Activated T-cell treated with anti-CD3 and anti-CD28 coated beads, Interleukin-2, amount 50 U/mL, for 1 hour (primary cell): ENCODE results near the gene ELP6.

Experiments
- DNase-seq: peaks from one replicate; pipeline ENCODE4 v3.0.0-alpha.2; 2020

Gene ELP6, protein sequence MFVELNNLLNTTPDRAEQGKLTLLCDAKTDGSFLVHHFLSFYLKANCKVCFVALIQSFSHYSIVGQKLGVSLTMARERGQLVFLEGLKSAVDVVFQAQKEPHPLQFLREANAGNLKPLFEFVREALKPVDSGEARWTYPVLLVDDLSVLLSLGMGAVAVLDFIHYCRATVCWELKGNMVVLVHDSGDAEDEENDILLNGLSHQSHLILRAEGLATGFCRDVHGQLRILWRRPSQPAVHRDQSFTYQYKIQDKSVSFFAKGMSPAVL

DNA sequence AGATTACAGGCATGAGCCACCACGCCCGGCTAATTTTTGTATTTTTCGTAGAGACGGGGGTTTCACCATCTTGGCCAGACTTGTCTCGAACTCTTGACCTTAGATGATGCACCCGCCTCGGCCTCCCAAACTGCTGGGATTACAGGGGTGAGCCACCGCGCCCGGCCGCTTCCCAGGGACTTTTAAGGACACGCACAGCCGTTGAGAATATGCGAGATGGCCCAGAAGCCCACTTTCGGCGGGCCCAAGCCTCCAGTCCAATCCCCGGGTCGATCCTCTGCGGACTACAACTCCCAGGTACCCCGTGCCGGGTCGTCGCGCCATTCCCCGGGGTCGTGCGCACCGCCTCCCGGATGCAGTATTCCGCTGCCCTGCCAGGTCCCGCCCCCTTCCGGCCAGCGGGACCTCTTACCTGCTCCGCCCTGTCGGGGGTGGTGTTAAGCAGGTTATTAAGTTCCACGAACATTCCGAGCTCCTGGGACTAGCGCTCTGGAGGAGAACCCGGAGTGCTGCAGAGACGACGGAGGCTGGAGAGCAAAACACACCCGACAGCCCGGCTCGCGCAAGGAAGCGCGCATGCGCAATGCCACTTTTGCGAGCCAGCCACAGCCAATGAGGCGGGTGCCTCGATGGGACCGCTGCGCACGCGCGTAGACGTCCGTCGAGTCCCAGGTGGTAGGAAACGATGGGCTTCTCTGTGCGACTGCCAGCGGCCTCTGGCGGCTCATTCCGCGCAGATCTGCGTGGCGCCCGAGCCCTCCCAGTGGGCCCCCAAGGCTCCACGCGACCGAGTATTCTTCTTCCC is at the start of gene ELP6:
TSS of gene ELP6 (minus strand) at position 588 of the 805 bp plus-strand sequence. CDS start at position 466, 122 bp downstream.
- DNase-seq: peak; percentile 97

DNA sequence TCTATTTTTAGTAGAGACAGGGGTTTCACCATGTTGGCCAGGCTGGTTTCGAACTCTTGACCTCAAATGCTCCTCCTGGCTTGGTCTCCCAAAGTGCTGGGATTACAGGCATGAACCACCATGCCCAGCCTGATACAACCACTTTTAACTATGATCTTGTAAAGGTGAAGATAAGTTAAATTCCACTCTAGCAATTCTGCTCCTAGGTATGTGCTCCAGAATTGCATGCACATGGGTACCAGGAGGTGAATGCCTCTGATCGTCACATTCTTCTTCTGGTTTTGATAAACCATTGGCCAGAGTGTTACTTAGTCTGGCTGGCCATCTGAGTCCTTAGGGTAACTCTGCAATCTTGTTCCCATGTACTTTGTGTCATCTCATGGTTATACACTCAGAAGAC is 42.8 kb upstream of the ELP6 start:
- no peak for DNase-seq

DNA sequence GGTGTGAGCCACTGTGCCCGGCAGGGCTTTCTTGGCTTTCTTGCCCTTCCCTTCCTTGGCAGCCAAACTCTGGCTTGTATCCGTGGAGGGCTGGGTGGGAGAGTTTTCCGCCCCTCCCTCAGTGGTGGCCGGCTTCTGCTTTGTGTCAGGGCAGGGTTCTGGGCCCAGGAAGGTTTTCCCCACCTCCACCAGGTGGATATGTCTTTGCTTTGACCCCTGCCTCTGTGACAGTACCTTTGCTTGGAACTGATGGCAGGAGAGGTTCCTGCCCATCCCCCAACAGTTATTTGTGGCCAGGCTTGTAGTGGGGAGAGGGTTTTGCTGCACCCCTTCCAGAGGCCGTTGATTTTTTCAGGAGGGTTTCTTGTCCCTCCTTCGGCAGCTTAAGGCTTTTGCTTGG is 40.8 kb upstream of the ELP6 start:
- no peak for DNase-seq

DNA sequence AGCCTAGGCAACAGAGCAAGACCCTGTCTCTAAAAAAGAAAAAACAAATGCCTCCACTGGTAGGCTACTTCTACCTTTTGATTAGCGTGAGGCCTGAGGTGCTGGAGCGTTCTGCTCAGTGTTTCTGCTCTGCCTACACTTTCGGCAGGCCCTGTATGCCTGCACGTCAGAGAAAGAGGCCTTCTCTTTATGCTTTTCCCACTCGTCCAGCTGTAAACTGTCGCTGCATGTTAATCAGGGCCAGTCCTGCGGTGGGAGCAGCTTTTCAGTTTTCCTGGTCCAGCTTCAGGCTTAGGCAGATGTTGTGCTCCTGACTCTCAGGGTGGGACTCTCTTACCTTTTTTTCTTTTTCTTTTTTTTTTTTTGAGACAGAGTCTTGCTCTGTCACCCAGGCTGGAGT is 39.9 kb upstream of the ELP6 start:
- DNase-seq: no peak

DNA sequence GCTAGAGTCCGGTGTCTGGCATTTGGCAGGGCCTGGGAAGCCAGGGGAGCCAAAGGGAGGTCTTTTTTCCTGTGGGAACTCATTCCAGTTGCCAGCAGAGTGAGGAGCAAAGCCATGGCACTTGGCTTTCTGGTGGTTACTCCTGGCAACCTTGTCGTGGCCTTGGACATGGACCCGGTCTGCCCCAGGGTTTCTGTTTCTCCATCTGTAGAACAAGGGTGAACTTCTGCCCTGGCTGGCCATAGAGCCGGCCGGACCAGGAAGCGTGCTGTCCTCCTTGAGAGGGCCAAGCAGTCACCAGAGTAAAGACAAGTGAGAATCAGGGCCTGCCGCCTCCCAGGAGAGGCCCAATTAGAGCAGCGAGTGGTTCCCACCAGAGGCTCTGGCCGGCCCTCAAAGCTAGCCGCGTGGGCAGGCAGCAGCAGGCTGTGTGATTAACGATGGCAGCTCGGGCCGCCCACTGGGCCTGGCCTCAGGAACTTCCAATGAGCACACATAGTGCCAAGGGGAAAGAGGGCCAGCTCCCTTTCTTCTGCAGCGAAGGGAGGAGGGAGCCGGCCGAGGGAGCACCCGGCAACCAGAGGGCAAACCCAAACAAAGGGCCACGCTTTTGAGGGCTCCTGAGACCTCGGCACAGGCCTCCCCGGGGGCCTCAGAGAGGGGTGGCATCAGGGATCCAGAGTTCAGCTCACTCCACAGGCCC is 29.1 kb upstream of the ELP6 start:
- DNase-seq: no peak

DNA sequence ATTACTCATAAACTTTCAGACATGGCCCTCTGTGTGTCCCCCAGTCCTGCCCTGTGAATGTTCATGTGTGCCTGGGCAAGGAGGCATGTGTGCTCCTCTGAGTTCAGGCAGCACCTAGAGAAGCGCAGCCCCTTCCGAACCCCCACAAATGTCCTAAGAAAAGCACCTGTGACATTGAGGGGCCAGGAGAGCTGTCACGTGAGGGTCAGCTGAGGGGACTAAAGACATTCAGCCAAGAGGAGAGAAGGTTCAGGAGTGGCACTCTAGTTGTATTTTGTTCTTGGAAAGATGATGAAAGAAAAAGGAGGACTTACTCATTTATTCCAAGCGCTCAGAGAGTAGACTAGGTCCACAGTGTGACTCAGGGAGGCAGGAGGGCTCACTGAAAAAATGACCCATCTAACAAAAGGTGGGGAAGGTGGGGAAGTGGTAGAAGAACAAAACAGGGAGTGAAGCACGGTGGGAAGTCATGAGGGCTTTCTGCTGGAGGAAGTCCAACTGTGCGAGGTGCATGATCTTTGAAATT is 28.1 kb upstream of the ELP6 start:
- no peak for DNase-seq

DNA sequence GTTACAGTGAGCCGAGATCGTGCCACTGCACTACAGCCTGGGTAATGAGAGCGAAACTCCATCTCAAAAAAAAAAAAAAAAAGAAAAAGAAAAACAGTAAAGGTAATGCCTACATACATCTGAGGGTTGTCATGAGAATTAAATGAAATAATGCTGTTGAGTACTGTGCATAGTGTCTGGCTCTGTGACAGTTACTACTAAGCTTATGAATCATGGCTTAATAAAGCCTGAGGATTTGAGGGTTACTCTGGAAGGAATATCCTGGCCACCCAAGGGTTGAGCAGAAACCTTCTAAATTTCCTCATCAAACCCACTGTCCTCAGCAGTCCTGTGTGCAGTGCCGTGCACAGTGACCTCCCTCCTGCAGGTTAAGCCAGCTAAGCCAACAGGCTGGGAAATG is 26.8 kb upstream of the ELP6 start:
- DNase-seq: no peak

DNA sequence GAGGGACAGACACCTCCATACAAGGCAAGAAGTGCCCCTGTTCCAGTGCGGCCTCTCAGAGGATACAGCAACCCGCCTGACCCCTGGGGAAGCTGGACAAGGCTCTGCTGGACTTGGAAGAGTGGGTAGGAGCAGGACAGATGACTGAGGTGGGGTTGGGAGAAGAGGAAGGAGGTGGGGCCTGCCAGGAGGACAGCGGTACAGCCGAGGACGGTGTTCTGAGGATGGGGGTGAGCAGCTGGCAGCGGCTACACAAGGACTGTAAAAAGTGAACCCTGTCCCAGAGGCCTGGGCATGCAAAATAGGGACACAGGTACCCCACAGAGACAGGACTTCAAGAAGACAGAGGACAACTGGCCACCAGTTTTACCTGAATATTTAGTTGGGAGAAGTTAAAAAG is 23.5 kb upstream of the ELP6 start:
- no peak for DNase-seq

DNA sequence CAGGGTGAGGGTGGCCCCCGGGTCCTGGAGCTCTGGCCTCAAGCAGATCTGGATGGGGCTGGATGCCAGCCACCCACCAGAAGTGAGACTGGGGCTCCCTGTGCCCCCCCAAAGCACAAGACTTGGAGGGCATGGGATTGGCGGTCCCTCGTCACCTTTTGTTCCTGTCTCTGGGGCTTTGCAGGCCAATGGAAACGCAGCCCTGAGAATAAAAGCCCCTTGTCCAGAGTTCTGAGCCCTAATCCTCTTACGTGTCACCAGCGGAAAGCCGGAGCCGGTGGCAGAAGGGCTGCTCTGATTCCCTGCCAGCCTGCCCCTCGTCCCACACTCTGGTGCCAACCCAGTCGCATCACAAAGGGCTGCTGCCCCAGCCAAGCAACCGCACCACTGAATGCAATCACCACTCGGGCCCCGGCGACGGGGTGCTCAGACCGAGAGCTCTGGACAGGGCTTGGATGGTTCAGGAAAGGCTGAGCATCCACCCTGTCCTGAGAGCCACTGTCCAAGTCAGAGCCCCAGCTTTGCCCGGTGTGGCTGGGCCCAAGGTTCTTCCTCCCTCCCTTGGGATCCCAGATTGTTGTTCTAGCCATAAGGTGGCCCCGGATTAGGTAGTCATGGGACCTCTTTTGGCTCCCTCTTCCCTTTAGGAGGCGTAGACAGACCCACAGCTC is 22.8 kb upstream of the ELP6 start:
- no peak for DNase-seq

DNA sequence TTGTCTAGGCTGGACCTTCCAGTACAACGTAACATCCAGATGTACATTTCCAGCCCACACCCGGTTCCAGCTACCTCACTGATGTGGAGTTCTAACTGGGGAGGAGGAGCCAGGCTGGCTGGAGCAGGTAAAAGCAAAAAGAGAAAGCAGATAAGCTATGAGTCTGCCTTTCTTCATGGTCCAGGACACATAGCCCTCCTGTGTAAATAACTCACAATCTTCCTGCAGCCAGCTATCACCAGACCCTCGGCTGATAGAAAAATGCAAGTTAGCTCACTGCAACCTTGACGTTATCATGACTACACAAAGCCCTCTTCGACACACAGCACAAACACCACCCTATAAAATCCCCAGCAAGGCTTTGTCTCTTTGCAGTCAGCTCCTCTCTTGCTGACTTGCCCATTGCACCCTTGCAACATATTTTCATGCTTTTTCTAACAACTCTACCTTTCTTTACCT is 20.5 kb upstream of the ELP6 start:
- no peak for DNase-seq

DNA sequence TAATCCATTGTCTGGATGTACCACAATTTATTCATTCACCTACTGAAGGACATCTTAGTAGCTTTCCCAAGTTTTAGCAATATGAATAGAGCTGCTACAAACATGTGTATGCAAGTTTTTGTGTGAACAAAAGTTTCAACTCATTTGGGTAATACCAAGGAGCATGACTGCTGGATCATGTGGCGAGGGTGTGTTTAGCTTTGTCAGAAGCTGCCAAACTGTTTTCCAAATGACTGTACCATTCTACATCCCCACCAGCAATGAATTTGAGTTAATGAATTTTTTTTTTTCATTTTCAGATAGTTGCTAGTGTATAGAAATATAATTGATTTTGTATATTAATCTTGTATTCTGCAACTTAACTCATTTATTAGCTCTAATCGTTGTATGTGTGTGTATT is 20.0 kb upstream of the ELP6 start:
- DNase-seq: no peak

DNA sequence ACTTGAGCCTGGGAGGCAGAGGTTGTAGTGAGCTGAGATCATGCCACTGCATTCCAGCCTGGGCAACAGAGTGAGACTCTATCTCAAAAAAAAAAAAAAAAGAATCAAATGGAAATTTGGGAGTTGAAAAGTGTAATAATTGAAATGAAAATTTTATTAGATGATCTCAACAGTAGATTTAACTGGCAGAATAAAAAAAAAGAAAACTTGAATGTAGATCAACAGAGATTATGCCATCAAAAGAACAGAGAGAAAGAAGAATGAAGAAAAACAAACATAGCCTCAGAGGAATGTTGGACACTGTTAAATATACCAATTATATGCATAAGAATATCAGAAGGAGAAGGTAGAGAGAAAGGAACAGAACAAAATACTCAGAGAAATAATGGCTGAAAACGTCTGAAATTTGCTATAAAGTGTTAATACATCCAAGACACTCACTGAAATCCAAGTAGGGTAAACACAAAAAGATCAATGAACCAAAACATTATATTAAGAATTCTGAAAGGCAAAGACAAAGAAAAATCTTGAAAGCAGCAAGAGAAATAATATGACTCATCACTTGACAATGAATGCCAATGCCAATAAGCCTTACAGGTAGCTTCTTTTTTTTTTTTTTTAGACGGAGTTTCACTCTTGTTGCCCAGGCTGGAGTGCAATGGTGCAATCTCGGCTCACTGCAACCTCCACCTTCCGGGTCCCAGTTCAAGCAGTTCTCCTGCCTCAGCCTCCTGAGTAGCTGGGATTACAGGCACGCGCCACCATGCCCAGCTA is 14.6 kb upstream of the ELP6 start:
- DNase-seq: no peak

DNA sequence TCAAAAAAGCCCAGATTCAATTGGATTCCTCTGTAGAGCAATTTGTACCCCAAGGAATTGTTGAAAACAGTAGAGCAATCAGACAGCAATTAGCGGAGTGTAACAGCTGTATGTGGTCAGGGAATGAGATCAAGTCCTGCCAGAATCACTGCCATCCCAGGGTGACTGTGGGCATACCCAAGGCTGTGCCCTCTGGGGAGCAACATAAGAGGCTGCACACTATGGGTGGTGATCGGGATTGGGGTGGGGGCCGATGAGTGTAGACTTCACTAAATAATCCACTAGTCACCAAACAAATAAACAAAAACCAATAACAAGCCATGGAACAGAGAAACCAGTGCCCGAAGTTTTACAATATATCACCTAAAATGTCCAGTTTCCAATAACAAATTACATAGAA is 12.1 kb upstream of the ELP6 start:
- no peak for DNase-seq

DNA sequence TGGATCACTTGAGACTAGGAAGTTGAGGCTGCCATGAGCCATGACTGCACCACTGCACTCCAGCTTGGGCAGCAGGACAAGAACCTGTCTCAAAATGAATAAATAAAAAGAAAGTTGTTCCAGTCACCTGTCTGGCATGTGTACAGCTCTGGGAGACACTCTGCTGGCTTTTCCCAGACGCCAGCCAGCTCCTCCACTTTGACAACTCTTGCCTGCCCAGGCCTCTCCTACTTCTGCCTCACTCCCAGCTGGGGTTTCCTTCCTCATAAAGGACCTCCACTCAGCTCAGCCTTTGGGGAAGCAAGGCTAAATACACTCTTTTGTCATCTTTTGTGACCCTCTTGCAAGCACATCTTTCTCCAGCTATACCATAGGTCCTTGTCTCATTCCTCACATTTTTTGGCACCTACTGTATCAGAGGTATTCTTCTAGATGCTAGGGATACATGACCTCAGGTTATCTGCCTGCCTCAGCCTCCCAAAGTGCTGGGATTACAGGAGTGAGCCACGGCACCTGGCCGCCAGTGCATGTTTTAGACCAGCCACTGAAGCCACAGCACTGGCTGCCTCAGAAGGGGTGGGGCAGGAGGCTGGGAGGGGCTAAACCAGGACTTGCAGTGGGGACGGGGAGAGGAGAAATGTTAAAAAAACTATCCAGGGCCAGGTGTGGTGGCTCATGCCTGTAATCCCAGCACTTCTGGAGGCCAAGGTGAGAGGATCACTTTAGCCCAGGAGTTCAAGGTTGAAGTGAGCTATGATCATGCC is 10.0 kb upstream of the ELP6 start:
- no peak for DNase-seq

DNA sequence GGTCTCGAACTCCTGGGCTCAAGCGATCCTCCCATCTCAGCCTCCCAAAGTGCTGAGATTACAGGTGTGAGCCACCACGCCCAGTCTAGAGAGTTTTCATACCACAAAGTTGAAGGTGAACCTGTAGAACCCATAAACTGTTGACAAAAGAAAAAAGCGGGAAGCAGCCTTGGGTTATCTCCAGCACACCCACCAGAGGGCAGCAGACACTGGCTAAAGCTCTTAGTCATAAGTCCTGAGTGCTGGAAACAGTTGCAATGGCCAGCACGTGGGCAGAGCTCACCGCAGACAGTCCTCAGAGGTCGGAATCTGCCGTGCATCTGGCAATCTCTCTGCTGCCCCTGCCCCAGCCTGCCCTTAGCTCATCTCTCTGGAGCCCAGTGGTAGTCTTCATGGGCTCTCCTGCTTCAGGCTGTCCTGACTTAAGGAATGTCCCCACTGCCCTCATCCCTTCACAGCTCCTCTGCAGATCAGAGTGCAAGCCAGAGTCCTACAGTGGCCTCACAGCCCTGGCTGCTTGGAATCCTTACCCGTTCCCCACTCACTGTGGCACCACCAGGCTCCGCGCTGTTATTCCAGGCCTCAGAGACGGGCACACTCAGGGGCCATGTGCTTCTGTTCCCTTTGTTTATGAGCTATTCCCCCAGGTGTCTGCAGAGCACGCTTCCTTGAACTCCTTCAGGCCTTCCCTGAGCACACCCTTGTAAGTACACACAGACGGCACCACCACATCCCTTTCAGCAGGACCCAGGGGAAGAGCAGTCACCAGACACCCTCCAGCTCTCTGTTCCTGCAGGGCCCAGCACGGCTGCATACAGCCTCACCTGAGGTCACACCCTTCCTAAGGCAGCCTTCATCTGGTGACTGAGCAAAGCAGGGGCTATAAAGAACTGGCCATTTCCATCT is 8.8 kb upstream of the ELP6 start:
- DNase-seq: peak; percentile 69

DNA sequence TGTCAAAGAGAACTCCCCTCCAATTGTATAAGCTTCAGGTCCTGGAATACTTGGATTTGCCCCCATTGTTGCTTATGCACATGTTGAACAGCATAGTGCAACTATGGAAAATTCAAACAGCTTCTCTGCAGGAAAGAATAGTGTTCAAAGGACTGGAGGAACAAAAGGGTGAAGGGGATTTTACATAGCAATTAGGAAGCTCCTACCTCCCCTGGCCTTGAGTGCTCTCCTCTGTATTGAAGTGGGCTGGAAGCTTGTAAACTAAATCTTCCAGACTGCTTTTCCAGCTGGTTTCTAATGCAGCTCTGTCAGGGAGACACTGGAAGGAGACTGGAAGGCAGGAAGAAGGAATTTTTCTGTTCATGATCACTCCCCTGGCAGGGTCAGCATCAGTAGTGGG is 7.2 kb upstream of the ELP6 start:
- DNase-seq: no peak

DNA sequence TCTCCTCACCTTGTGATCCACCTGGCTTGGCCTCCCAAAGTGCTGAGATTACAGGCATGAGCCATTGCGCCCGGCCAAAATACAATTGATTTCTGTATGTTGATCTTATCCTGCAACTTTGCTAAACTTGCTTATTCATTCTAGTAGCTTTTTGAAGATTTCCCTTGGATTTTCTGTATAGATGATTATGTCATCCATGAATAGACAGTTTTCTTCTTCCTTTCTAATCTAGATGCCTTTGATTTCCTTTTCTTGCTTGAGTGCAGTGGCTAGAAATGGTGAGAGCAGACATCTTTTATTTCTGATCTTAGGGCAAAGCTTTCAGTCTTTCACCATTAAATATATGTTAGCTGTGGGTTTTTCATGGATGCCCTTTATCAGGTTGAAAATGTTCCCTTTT is 4.4 kb upstream of the ELP6 start:
- DNase-seq: no peak

DNA sequence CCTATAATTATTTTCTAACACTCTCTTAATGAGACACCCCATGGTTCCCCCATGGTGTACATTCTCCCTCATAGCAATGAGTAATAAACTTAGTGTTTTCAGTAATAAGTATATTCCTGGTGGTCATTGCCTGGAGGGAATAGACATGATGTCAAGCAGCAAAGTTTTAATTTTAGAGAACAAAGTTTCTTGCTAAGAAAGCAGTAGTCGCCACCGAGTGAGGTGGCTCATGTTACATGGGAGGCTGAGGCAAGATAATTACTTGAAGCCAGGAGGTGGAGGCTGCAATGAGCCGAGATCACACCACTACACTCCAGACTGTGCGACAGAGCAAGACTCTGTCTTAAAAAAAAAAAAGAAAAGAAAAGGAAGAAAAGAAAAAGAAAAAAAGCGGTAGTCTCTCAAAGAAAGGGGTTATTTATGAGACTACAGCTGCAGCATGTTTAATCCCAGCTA is 2.4 kb upstream of the ELP6 start:
- DNase-seq: no peak

DNA sequence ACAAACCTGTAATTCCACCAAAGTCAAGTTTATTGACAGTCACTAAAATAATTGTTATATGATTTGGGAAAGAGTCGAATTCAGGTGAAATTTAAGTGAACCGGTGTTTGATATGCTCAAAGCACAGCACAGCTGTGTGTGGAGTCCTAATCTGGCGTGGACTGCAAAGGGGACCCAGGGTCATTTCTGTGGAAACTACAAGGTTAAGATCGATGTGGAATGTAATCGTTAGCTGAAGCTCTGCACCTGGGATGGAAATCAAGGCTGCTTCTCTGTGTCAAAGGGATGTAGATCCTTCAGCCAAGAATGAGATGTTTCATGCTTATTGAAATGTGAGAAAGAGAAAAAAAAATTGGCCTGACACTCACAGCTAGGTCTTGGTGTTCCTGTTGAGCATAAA is 1.6 kb upstream of the ELP6 start:
- DNase-seq: no peak

DNA sequence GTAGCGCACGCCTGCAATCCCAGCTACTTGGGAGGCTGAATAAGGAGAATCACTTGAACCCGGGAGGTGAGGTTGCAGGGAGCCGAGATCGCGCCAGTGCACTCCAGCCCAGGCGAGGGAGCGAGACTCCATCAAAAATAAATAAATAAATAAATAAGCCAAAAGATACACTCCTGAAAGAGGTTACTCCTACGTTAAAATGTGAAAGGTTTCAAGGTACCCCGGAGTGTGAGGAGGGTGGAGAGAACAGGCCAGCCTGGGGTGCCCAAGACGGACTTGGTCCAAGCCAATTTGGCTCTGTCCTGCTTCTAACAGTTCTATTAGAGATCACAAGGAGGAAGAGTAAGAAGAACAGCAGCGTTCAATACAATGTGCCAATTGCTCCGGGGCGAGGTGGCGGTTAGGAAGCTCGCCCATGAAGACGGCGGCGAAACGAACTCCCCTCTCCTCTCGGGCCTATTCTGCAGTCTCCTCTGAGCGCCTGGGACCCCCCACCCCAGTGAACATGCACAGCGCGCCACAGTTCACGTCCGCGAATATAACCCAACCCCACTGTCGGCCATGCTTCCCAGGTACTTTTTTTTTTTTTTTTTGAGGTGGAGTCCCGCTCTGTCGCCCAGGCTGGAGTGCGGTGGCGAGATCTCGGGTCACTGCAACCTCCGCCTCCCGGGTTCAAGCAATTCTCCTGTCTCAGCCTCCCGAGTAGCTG is 942 bp downstream of the ELP6 start:
- no peak for DNase-seq
